HEK293 (cell line): ENCODE results near the gene MYL4.

ENCODE experiments used
- CTCF ChIA-PET: fragments of 350-600 bp; formaldehyde crosslinking; extraction: SDS; loops from one replicate; lab custom pipeline; 2021; ENCODE audit warnings: antibody characterized with exemption; lab: Yijun Ruan, JAX
- POLR2A ChIA-PET: fragments of 300-600 bp; formaldehyde crosslinking; extraction: SDS; loops from one replicate; lab custom pipeline; 2020; ENCODE audit warnings: antibody characterized with exemption, inconsistent platforms; lab: Yijun Ruan, JAX
- H3K27ac ChIP-seq: fragments of 200-500 bp; sonication (Bioruptor generic); 2 replicates; pipeline ENCODE4 v1.5.1; 2014; ENCODE audit warnings: low read depth, low read length, control low read depth, inconsistent platforms; ENCODE audit errors: extremely low read depth
- H3K36me3 ChIP-seq, 2 experiments: fragments of 200-500 bp in 1 of 2; sonication (Bioruptor generic) in 1 of 2; 1 replicate in 1 of 2; 2 replicates in 1 of 2; pipeline ENCODE4 v1.5.1; 2014 to 2017; ENCODE audit warnings: inconsistent platforms in 2 of 2, low read length in 2 of 2; ENCODE audit not compliant: control insufficient read depth in 2 of 2, insufficient read depth in 1 of 2
- H3K4me1 ChIP-seq: fragments of 200-500 bp; sonication (Bioruptor generic); 2 replicates; pipeline ENCODE4 v1.5.1; 2014; ENCODE audit warnings: mild to moderate bottlenecking, low read length, inconsistent platforms; ENCODE audit not compliant: control insufficient read depth, insufficient read depth
- H3K4me3 ChIP-seq: 2 replicates; pipeline ENCODE4 v1.5.1; 2011; ENCODE audit warnings: low read depth, mild to moderate bottlenecking, control low read depth, low read length, moderate library complexity
- H3K9me3 ChIP-seq: fragments of 200-500 bp; sonication (Bioruptor generic); 2 replicates; pipeline ENCODE4 v1.5.1; 2014; ENCODE audit warnings: low read depth, low read length, inconsistent platforms; ENCODE audit not compliant: control insufficient read depth, insufficient read depth
- GLIS2 ChIP-seq: fragments of 450-650 bp; formaldehyde crosslinking; IDR thresholded peaks from 2 replicates; pipeline ENCODE4 v1.5.1; 2016; ENCODE audit warnings: missing biosample characterization, missing genetic modification characterization
- SP3 ChIP-seq: fragments of 450-650 bp; formaldehyde crosslinking; IDR thresholded peaks from 2 replicates; pipeline ENCODE4 v1.5.1; 2016; ENCODE audit warnings: missing biosample characterization, missing genetic modification characterization
- ZNF121 ChIP-seq: fragments of 450-650 bp; formaldehyde crosslinking; IDR thresholded peaks from 2 replicates; pipeline ENCODE4 v1.5.1; 2016; ENCODE audit warnings: missing biosample characterization, missing genetic modification characterization
- ZNF184 ChIP-seq: fragments of 450-650 bp; IDR thresholded peaks from 2 replicates; pipeline ENCODE4 v1.5.1; 2018; ENCODE audit warnings: missing biosample characterization, mild to moderate bottlenecking, missing genetic modification characterization
- ZNF24 ChIP-seq: fragments of 450-650 bp; formaldehyde crosslinking; IDR thresholded peaks from 2 replicates; pipeline ENCODE4 v1.5.1; 2016; ENCODE audit warnings: missing biosample characterization, missing genetic modification characterization
- ZNF335 ChIP-seq: fragments of 450-650 bp; formaldehyde crosslinking; conservative IDR thresholded peaks from 2 replicates; pipeline ENCODE4 v1.5.1; 2016; ENCODE audit warnings: missing biosample characterization, missing genetic modification characterization
- ZNF341 ChIP-seq: fragments of 450-650 bp; formaldehyde crosslinking; IDR thresholded peaks from 2 replicates; pipeline ENCODE4; 2016; ENCODE audit warnings: low read depth, missing biosample characterization, missing genetic modification characterization
- ZNF473 ChIP-seq: fragments of 450-650 bp; formaldehyde crosslinking; IDR thresholded peaks from 2 replicates; pipeline ENCODE4 v1.5.1; 2017; ENCODE audit warnings: missing biosample characterization, missing genetic modification characterization
- ZNF510 ChIP-seq: fragments of 450-650 bp; formaldehyde crosslinking; IDR thresholded peaks from 2 replicates; pipeline ENCODE4 v1.5.1; 2018; ENCODE audit warnings: mild to moderate bottlenecking, missing genetic modification characterization, missing biosample characterization; ENCODE audit not compliant: insufficient replicate concordance
- ZNF521 ChIP-seq: fragments of 450-650 bp; formaldehyde crosslinking; IDR thresholded peaks from 2 replicates; pipeline ENCODE4 v1.5.1; 2017; ENCODE audit warnings: missing biosample characterization, mild to moderate bottlenecking, missing genetic modification characterization
- ZNF585B ChIP-seq: fragments of 450-650 bp; formaldehyde crosslinking; IDR thresholded peaks from 2 replicates; pipeline ENCODE4 v1.5.1; 2016; ENCODE audit warnings: missing biosample characterization, missing genetic modification characterization
- ZNF596 ChIP-seq: fragments of 450-650 bp; IDR thresholded peaks from 2 replicates; pipeline ENCODE4 v1.5.0; 2018; ENCODE audit warnings: missing biosample characterization, mild to moderate bottlenecking, missing genetic modification characterization, moderate library complexity
- TF ChIP-seq, protein P1 (sequence below): fragments of 450-650 bp; formaldehyde crosslinking; IDR thresholded peaks from 2 replicates; pipeline ENCODE4 v1.5.1; 2016; ENCODE audit warnings: missing biosample characterization, missing genetic modification characterization
- TF ChIP-seq, protein P2 (sequence below): fragments of 450-650 bp; formaldehyde crosslinking; IDR thresholded peaks from 2 replicates; pipeline ENCODE4 v1.5.1; 2016; ENCODE audit warnings: missing biosample characterization, missing genetic modification characterization
- TF ChIP-seq, protein P3 (sequence below): fragments of 450-650 bp; formaldehyde crosslinking; IDR thresholded peaks from 2 replicates; pipeline ENCODE4 v1.5.1; 2016; ENCODE audit warnings: missing biosample characterization, missing genetic modification characterization

Gene MYL4

DNA sequence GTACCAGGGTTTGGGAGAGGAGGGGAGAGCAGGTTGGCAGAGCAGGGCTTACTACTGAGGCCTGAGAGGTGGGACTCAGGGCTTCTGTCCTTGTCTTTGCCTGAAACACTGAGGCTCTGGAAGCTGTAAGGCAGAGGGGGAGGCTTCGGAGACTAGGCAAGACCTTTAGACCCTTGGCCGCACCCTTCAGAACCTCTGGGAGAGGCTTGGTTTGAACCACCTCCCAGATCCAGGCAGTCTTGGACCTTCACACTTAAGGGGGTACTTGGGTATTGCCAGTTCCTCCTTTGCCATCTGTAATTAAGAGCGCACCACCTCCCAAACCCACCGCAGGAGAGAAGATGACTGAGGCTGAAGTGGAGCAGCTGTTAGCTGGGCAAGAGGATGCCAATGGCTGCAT is 12.9 kb downstream of the MYL4 start:
- ChIA-PET CTCF (no interaction called here), POLR2A (no interaction called here)
- peaks cover 2% of the 10 kb centered on the region; the same call in 1 of the 2 replicates for H3K4me1 ChIP-seq
- no peak overlapping the region for H3K4me3 ChIP-seq
- H3K36me3 ChIP-seq = no peaks in the 10 kb centered on the region
- H3K9me3 ChIP-seq = no peaks in the 10 kb centered on the region
- TF ChIP-seq, protein P1, sequence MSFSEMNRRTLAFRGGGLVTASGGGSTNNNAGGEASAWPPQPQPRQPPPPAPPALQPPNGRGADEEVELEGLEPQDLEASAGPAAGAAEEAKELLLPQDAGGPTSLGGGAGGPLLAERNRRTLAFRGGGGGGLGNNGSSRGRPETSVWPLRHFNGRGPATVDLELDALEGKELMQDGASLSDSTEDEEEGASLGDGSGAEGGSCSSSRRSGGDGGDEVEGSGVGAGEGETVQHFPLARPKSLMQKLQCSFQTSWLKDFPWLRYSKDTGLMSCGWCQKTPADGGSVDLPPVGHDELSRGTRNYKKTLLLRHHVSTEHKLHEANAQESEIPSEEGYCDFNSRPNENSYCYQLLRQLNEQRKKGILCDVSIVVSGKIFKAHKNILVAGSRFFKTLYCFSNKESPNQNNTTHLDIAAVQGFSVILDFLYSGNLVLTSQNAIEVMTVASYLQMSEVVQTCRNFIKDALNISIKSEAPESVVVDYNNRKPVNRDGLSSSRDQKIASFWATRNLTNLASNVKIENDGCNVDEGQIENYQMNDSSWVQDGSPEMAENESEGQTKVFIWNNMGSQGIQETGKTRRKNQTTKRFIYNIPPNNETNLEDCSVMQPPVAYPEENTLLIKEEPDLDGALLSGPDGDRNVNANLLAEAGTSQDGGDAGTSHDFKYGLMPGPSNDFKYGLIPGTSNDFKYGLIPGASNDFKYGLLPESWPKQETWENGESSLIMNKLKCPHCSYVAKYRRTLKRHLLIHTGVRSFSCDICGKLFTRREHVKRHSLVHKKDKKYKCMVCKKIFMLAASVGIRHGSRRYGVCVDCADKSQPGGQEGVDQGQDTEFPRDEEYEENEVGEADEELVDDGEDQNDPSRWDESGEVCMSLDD (tag by site-specific recombination) = no peak
- TF ChIP-seq SP3 (no peak), ZNF521 (tag by site-specific recombination) (no peak)
- TF ChIP-seq, protein P2, sequence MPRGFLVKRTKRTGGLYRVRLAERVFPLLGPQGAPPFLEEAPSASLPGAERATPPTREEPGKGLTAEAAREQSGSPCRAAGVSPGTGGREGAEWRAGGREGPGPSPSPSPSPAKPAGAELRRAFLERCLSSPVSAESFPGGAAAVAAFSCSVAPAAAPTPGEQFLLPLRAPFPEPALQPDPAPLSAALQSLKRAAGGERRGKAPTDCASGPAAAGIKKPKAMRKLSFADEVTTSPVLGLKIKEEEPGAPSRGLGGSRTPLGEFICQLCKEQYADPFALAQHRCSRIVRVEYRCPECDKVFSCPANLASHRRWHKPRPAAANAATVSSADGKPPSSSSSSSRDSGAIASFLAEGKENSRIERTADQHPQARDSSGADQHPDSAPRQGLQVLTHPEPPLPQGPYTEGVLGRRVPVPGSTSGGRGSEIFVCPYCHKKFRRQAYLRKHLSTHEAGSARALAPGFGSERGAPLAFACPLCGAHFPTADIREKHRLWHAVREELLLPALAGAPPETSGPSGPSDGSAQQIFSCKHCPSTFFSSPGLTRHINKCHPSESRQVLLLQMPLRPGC (tag by site-specific recombination) = no peak
- H3K27ac ChIP-seq = no peak overlapping the region

DNA sequence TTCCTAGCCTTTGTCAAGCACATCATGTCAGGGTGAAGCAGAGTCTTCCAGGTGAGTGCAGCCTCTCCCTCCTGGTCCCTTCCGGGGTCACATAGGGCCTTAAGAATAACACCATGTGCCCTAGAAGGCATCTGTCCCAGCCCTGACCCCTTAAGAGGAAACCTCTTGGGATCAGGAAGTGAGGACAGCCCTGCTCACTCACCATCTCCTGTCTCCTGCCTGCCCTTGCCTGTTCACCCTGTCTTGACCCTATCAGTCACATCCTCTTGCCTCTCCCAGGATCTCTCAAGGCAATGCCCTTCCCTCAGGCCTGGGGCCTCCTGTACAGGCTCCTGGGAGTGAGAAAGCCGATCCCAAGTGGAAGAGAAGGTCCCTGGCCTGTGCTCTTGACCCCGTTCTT is 13.9 kb downstream of the MYL4 start:
- TF ChIP-seq ZNF341 (tag by site-specific recombination) (no peak), ZNF184 (no peak), ZNF473 (tag by site-specific recombination) (no peak), ZNF596 (no peak), GLIS2 (tag by site-specific recombination) (no peak), ZNF510 (tag by site-specific recombination) (no peak), ZNF335 (tag by site-specific recombination) (no peak), ZNF121 (tag by site-specific recombination) (no peak), ZNF585B (tag by site-specific recombination) (no peak), ZNF24 (tag by site-specific recombination) (no peak)
- TF ChIP-seq, protein P3, sequence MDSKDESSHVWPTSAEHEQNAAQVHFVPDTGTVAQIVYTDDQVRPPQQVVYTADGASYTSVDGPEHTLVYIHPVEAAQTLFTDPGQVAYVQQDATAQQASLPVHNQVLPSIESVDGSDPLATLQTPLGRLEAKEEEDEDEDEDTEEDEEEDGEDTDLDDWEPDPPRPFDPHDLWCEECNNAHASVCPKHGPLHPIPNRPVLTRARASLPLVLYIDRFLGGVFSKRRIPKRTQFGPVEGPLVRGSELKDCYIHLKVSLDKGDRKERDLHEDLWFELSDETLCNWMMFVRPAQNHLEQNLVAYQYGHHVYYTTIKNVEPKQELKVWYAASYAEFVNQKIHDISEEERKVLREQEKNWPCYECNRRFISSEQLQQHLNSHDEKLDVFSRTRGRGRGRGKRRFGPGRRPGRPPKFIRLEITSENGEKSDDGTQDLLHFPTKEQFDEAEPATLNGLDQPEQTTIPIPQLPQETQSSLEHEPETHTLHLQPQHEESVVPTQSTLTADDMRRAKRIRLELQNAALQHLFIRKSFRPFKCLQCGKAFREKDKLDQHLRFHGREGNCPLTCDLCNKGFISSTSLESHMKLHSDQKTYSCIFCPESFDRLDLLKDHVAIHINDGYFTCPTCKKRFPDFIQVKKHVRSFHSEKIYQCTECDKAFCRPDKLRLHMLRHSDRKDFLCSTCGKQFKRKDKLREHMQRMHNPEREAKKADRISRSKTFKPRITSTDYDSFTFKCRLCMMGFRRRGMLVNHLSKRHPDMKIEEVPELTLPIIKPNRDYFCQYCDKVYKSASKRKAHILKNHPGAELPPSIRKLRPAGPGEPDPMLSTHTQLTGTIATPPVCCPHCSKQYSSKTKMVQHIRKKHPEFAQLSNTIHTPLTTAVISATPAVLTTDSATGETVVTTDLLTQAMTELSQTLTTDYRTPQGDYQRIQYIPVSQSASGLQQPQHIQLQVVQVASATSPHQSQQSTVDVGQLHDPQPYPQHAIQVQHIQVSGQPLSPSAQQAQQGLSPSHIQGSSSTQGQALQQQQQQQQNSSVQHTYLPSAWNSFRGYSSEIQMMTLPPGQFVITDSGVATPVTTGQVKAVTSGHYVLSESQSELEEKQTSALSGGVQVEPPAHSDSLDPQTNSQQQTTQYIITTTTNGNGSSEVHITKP (tag by site-specific recombination) = no peak
- Histone ChIP-seq H3K4me3 (no peak overlapping the region), H3K27ac (no peak overlapping the region), H3K9me3 (no peaks in the 10 kb centered on the region), H3K4me1 (peaks cover 2% of the 10 kb centered on the region; the same call in 1 of the 2 replicates), H3K36me3 (no peaks in the 10 kb centered on the region)
- CTCF ChIA-PET = interaction anchor here (1.7 kb wide), 1 partner anchor 93 kb away, joined by 6 read pairs; no protein-coding TSS in a partner anchor
- POLR2A ChIA-PET = no interaction called here
